Measurements from ENCODE around the gene PACRG. TPM values are rescaled to one million over a fixed set of nuclear protein-coding genes. Genes with fewer than 3 reads are reported as not detected.

PACRG gene
- total RNA-seq, 1 experiment from 2014 or later, result not detected

GRCh38 chr6:163319609-163320366, 592.0 kb downstream of the PACRG start:
- no TSS peak for BruUV-seq (replicated peaks)
- CTCF ChIA-PET, result no interaction called here
- no peak overlapping the region for H3K4me3 Mint-ChIP-seq (ENCODE audit: unreplicated experiment)
- TF ChIP-seq CTCF (IDR thresholded peaks at IDR 0.05; ENCODE audit: insufficient read depth in 1 of 2, low read depth in 1 of 2, low read length in 1 of 2, severe bottlenecking in 1 of 2, unreplicated experiment in 1 of 2), result no peak
- no peak overlapping the region for H3K27ac Mint-ChIP-seq (ENCODE audit: unreplicated experiment)
- intact Hi-C loops (cut with micrococcal nuclease; ENCODE audit: unreplicated experiment), result no loop called here
- Histone ChIP-seq H3K4me3 (ENCODE audit: low read depth, low read length) (no peak overlapping the region), H3K36me3 (ENCODE audit: control insufficient read depth, insufficient read depth, low read length) (no peaks in the 10 kb centered on the region), H3K4me1 (peaks cover 7% of the 10 kb centered on the region; the same call in 1 of the 2 replicates), H3K9me3 (no peaks in the 10 kb centered on the region), H3K27me3 (replicated peaks; ENCODE audit: control insufficient read depth, insufficient read depth, low read length) (no peaks in the 10 kb centered on the region)
- no peaks in the 10 kb centered on the region for H3K27me3 Mint-ChIP-seq (ENCODE audit: insufficient read depth, unreplicated experiment)
- no peaks in the 10 kb centered on the region for H3K36me3 Mint-ChIP-seq (ENCODE audit: insufficient read depth, unreplicated experiment)
- H3K4me1 Mint-ChIP-seq (ENCODE audit: low read depth, unreplicated experiment), result peaks cover 5% of the 10 kb centered on the region
- POLR2A ChIA-PET, result no interaction called here
- no peak for DNase-seq
- H3K9me3 Mint-ChIP-seq (ENCODE audit: unreplicated experiment), result no peaks in the 10 kb centered on the region

- Histone ChIP-seq H3K4me3 (ENCODE audit: low read depth, low read length) (no peak overlapping the region), H3K27me3 (replicated peaks; ENCODE audit: control insufficient read depth, insufficient read depth, low read length) (no peaks in the 10 kb centered on the region), H3K9me3 (no peaks in the 10 kb centered on the region), H3K4me1 (peaks cover 13% of the 10 kb centered on the region; the same call in 1 of the 2 replicates), H3K36me3 (ENCODE audit: control insufficient read depth, insufficient read depth, low read length) (no peaks in the 10 kb centered on the region)
- intact Hi-C loops (cut with micrococcal nuclease; ENCODE audit: unreplicated experiment), result no loop called here
- no peak for DNase-seq
- no TSS peak for BruUV-seq (replicated peaks)
- no peak overlapping the region for H3K27ac Mint-ChIP-seq (ENCODE audit: unreplicated experiment)
- peaks cover 12% of the 10 kb centered on the region for H3K4me1 Mint-ChIP-seq (ENCODE audit: low read depth, unreplicated experiment)
- CTCF ChIA-PET, result no interaction called here
- no peak for TF ChIP-seq CTCF (IDR thresholded peaks at IDR 0.05; ENCODE audit: insufficient read depth in 1 of 2, low read depth in 1 of 2, low read length in 1 of 2, severe bottlenecking in 1 of 2, unreplicated experiment in 1 of 2)
- H3K27me3 Mint-ChIP-seq (ENCODE audit: insufficient read depth, unreplicated experiment), result no peaks in the 10 kb centered on the region
- POLR2A ChIA-PET, result no interaction called here
- no peaks in the 10 kb centered on the region for H3K9me3 Mint-ChIP-seq (ENCODE audit: unreplicated experiment)
- no peak overlapping the region for H3K4me3 Mint-ChIP-seq (ENCODE audit: unreplicated experiment)
- no peaks in the 10 kb centered on the region for H3K36me3 Mint-ChIP-seq (ENCODE audit: insufficient read depth, unreplicated experiment)
Measured at GRCh38 chr6:163320402-163320801, 592.6 kb downstream of the PACRG start.

- no peak for TF ChIP-seq CTCF (IDR thresholded peaks at IDR 0.05; ENCODE audit: insufficient read depth in 1 of 2, low read depth in 1 of 2, low read length in 1 of 2, severe bottlenecking in 1 of 2, unreplicated experiment in 1 of 2)
- POLR2A ChIA-PET, result no interaction called here
- Histone ChIP-seq H3K27me3 (replicated peaks; ENCODE audit: control insufficient read depth, insufficient read depth, low read length) (no peaks in the 10 kb centered on the region), H3K4me3 (ENCODE audit: low read depth, low read length) (no peak overlapping the region), H3K36me3 (ENCODE audit: control insufficient read depth, insufficient read depth, low read length) (no peaks in the 10 kb centered on the region), H3K9me3 (no peaks in the 10 kb centered on the region), H3K4me1 (peaks cover 17% of the 10 kb centered on the region; the same call in 1 of the 2 replicates)
- intact Hi-C loops (cut with micrococcal nuclease; ENCODE audit: unreplicated experiment), result no loop called here
- no peak for DNase-seq
- Mint-ChIP-seq H3K36me3 (ENCODE audit: insufficient read depth, unreplicated experiment) (no peaks in the 10 kb centered on the region), H3K9me3 (ENCODE audit: unreplicated experiment) (no peaks in the 10 kb centered on the region), H3K27ac (ENCODE audit: unreplicated experiment) (no peak overlapping the region), H3K4me3 (ENCODE audit: unreplicated experiment) (no peak overlapping the region), H3K4me1 (ENCODE audit: low read depth, unreplicated experiment) (peaks cover 13% of the 10 kb centered on the region), H3K27me3 (ENCODE audit: insufficient read depth, unreplicated experiment) (no peaks in the 10 kb centered on the region)
- CTCF ChIA-PET, result no interaction called here
- no TSS peak for BruUV-seq (replicated peaks)
Measured at GRCh38 chr6:163320804-163321203, 593.0 kb downstream of the PACRG start.

All from Caco-2 (cell line).